ENCODE data around the gene PCDHA1.
A peak's percentile ranks its signal among the peaks of the same experiment; 100 is the strongest.
"Not testable (repeated sequence)": the region's sequence is repeated elsewhere in the genome, so short reads cannot be mapped to it uniquely, and the experiment has no call there.

The PCDHA1 gene

GRCh38 chr5:140808889-140809291 is 22.9 kb downstream of the PCDHA1 start:
- DNase-seq, result no peak

- DNase-seq, result peak; percentile 4
Observed at GRCh38 chr5:140821375-140822280, 35.7 kb downstream of the PCDHA1 start, which contains the start of gene PCDHA5. Gene PCDHA5, plus strand, starts transcription at chr5:140821613.

DNA sequence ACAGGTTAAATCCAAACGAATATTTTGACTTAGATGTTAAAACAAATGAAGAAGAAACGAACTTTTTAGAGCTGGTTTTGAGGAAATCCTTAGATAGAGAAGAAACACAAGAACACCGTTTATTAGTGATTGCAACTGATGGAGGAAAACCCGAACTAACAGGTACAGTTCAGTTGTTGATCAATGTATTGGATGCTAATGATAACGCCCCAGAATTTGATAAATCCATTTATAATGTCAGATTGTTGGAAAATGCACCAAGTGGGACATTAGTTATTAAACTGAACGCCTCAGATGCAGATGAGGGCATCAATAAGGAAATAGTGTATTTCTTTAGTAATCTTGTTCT is 36.3 kb downstream of the PCDHA1 start:
- DNase-seq, result no peak

GRCh38 chr5:140822969-140823368 is 37.0 kb downstream of the PCDHA1 start:
- DNase-seq, result not testable (repeated sequence)

GRCh38 chr5:140823475-140823874 is 37.5 kb downstream of the PCDHA1 start:
- DNase-seq, result no peak

DNA sequence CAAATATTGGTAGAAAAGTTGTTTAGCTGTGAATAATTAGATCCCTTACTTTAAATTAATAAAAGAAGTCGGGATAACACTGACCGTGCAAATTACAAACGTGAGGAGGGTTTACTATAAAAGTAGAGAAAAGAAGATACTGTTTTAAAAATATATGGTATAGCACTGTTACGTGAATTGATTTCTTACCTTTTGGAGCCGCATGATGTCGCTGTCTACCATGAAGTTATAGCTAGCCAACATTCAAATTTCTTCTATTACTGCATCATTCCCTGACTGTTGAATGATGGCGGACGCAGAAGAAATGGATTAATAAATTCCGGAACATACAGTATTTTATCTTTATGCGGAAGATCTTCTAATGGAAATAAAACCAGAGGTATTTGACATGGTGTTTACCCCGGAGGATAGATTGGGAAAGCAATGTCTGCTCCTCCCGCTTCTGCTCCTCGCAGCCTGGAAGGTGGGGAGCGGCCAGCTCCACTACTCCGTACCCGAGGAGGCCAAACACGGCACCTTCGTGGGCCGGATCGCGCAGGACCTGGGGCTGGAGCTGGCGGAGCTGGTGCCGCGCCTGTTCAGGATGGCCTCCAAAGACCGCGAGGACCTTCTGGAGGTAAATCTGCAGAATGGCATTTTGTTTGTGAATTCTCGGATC is 41.9 kb downstream of the PCDHA1 start, which contains the start of gene PCDHA6:
Gene PCDHA6 (plus strand): TSS at position 257 of the 658 bp plus-strand sequence. CDS start 132 bp downstream, at position 389.
- DNase-seq, result no peak

DNA sequence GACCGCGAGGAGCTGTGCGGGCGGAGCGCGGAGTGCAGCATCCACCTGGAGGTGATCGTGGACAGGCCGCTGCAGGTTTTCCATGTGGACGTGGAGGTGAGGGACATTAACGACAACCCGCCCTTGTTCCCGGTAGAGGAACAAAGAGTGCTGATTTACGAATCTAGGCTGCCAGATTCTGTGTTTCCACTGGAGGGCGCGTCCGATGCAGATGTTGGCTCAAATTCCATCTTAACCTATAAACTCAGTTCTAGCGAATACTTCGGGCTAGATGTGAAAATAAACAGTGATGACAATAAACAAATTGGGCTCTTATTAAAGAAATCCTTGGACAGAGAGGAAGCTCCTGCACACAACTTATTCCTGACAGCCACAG is 42.4 kb downstream of the PCDHA1 start:
- DNase-seq, result no peak

- DNase-seq, result not testable (repeated sequence)
Observed at GRCh38 chr5:140829511-140830501, 43.9 kb downstream of the PCDHA1 start.

GRCh38 chr5:140833993-140834392 is 48.1 kb downstream of the PCDHA1 start, which contains the start of gene PCDHA7:
Gene PCDHA7, plus strand, starts transcription at chr5:140834269. Its CDS starts 115 bp downstream, at chr5:140834384.
- peak; percentile 9 for DNase-seq

- DNase-seq, result not testable (repeated sequence)
Observed at GRCh38 chr5:140834439-140835008, 48.6 kb downstream of the PCDHA1 start.

- no peak for DNase-seq
Observed at GRCh38 chr5:140835622-140836510, 49.9 kb downstream of the PCDHA1 start.

DNA sequence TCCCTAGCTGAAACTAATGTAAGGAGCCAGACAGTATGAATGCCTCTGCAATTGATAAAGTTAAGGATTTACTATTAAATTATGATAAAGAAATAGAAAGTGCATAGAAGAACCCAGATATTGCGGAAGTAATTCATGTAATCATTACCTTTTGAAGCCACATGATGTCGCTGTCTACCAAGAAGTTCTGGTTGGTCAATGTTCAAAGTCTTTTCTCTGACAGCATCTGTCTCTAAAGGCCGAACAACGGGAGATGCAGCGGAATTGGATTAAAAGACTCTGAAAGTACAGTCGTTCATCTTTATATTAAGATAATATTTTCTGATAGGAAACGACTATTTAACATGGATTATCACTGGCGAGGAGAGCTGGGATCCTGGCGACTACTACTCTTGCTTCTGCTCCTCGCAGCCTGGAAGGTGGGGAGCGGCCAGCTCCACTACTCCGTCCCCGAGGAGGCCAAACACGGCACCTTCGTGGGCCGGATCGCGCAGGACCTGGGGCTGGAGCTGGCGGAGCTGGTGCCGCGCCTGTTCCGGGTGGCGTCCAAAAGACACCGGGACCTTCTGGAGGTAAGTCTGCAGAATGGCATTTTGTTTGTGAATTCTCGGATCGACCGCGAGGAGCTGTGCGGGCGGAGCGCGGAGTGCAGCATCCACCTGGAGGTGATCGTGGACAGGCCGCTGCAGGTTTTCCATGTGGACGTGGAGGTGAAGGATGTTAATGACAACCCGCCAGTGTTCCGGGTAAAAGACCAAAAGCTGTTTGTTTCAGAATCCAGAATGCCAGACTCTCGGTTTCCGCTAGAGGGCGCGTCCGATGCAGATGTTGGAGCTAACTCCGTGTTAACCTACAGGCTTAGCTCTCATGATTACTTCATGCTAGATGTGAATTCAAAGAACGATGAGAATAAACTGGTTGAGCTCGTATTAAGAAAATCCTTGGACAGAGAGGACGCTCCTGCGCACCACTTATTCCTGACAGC is 55.3 kb downstream of the PCDHA1 start, which contains the start of gene PCDHA8:
Gene PCDHA8 (plus strand): TSS at position 210 of the 985 bp plus-strand sequence. CDS start 135 bp downstream, at position 345.
- DNase-seq, result no peak

DNA sequence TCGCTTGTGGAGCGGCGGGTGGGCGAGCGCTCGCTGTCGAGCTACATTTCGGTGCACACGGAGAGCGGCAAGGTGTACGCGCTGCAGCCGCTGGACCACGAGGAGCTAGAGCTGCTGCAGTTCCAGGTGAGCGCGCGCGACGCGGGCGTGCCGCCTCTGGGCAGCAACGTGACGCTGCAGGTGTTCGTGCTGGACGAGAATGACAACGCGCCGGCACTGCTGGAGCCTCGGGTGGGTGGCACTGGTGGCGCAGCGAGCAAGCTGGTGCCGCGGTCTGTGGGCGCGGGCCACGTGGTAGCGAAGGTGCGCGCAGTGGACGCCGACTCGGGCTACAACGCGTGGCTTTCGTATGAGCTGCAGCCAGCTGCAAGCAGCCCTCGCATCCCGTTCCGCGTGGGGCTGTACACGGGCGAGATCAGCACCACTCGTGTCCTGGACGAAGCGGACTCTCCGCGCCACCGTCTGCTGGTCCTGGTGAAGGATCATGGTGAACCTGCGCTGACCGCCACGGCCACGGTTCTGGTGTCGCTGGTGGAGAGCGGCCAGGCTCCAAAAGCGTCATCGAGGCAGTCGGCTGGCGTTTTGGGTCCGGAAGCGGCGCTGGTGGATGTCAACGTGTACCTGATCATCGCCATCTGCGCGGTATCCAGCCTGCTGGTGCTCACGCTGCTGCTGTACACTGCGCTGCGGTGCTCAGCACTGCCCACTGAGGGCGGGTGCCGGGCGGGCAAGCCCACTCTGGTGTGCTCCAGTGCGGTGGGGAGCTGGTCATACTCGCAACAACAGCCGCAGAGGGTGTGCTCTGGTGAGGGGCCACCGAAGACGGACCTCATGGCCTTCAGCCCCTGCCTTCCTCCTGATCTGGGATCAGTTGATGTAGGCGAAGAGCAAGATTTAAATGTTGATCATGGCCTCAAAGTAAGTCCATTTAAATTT is 57.1 kb downstream of the PCDHA1 start:
- no peak for DNase-seq

DNA sequence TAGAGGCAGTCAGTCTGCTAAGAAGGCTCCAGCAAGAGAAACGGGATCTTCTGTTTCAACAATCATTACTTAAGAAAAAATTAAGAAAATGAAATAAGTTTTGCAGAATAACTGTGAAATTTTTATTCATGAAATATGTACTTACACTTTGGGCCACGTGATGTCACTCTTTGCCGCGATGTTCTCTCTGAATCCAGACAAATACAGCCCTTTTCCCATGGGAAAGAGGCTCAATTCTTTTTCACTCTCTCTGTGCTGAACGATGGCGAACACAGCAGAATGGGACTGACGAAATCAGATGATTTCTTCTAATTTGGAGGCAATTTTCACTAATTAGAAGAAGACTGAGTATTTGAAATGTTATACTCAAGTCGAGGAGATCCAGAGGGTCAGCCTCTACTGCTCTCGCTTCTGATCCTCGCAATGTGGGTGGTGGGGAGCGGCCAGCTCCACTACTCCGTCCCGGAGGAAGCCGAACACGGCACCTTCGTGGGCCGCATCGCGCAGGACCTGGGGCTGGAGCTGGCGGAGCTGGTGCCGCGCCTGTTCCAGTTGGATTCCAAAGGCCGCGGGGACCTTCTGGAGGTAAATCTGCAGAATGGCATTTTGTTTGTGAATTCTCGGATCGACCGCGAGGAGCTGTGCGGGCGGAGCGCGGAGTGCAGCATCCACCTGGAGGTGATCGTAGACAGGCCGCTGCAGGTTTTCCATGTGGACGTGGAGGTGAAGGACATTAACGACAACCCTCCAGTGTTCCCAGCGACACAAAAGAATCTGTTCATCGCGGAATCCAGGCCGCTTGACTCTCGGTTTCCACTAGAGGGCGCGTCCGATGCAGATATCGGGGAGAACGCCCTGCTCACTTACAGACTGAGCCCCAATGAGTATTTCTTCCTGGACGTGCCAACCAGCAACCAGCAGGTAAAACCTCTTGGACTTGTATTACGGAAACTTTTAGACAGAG is 62.5 kb downstream of the PCDHA1 start, which contains the start of gene PCDHA9:
Gene PCDHA9 (plus strand): TSS at position 244 of the 964 bp plus-strand sequence. CDS start 114 bp downstream, at position 358.
- not testable (repeated sequence) for DNase-seq

- DNase-seq, result not testable (repeated sequence)
Observed at GRCh38 chr5:140849831-140850634, 64.1 kb downstream of the PCDHA1 start.
